HG03520 (cell line): ENCODE measurements around the gene FBXO3.

Experiments
- ATAC-seq: cut with Tn5 transposase; IDR thresholded peaks from one replicate; pipeline ENCODE4 v1.9.1; 2021; ENCODE audit warnings: mild to moderate bottlenecking, moderate library complexity; ENCODE audit not compliant: unreplicated experiment

Gene FBXO3

GRCh38 chr11:33704240-33705002, 69.9 kb downstream of the FBXO3 start:
- no peak for ATAC-seq

- ATAC-seq = no peak
These were observed 70.5 kb downstream of the FBXO3 start for GRCh38 chr11:33703788-33704187.

- ATAC-seq = no peak
These were observed 71.1 kb downstream of the FBXO3 start for GRCh38 chr11:33703234-33703633.

GRCh38 chr11:33701302-33702230, 72.8 kb downstream of the FBXO3 start:
- no peak for ATAC-seq

GRCh38 chr11:33700502-33701271, 73.6 kb downstream of the FBXO3 start, which contains the start of gene C11orf91:
C11orf91 (minus strand) TSS chr11:33700826; CDS start chr11:33700740, 86 bp downstream.
- ATAC-seq = peak; percentile 84

DNA sequence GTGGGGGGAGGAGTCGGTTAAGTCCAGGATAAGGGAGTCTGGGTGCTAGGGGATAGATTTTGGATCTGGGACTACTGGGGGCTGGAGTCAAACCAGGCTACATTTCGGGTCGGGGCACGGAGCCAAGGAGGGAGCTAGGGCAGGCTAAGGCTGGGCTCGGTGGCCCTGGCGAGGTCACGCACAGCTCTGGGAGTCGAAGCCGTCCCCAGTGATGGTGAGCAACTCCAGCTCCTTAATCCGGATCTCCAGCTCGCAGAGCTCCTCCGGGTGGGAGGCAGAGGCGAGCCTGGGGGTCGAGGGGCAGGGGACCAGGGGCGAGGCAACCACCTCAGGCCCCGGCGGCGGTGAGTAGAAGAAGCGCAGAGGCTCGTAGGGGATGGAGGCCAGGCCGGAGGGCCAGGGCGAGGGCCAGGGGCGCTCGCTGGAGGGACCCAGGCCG, 74.2 kb downstream of the FBXO3 start:
- ATAC-seq = no peak

DNA sequence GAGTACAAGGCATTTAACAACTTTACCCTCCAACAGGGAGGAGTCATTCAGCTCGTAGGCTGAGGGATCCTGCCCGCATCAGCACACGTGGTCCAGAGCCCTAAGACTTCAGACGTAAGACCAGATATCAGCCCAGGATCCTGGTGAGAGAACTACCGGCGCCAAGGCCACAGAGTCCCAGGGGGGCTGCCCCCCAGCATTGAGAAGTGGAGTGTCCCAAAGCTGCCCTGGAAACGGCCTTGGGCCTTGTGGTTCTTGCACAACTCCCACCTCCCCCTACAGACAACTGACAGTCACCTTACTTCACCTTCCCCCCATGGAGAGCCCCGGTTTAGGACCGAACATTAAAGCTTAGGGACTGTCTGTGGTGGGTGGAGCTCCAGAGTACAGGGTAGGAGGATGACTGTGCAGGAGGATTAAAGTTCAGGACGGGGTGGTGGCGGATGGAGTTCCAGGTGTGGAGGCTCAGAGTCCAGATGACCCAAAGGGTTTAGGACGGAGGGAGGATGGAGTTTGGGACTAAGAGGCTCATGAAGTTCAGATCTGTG, 74.7 kb downstream of the FBXO3 start:
- no peak for ATAC-seq

- ATAC-seq = no peak
These were observed 75.4 kb downstream of the FBXO3 start for GRCh38 chr11:33698921-33699320.

DNA sequence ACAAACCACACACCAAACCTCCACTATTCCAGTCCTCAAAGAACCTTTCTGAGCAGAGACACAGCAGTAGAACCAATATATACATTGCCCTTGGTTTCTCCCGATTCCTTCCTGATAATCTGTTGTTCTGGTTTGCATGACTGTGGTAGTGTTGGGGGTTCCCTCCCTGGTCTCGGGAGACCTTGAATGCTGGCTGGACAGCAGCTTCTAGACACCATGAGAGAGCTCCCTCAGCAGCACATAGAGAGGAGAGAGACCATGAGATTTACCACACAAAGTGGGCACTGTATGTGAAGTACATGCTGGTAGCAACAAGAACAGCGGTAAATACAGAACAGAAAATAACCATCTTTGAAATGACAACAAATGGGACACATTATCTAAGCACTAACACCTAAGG, 76.3 kb downstream of the FBXO3 start:
- no peak for ATAC-seq

GRCh38 chr11:33696931-33697638, 77.2 kb downstream of the FBXO3 start:
- ATAC-seq = no peak

DNA sequence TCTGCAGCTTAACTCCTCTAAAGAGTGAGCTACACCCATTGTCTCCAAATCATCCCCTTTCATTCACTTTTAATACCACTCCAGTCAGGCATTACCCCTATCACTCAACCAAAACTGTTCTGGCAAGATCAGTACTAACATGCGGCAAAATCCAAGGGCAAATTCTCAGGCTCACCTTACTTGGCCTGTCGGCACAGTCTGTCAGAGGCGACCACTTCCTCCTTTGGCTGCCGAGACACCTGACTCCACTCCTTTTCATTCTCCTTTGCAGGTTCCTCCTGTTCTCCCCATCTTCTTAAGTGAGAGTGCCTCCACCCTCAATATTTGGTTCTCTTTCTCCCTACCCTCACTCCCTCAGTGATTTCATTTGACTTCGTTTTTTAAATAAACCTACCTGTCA, 77.9 kb downstream of the FBXO3 start:
- no peak for ATAC-seq

GRCh38 chr11:33695051-33695566, 79.2 kb downstream of the FBXO3 start:
- ATAC-seq = no peak

GRCh38 chr11:33694346-33695050, 79.8 kb downstream of the FBXO3 start:
- no peak for ATAC-seq

DNA sequence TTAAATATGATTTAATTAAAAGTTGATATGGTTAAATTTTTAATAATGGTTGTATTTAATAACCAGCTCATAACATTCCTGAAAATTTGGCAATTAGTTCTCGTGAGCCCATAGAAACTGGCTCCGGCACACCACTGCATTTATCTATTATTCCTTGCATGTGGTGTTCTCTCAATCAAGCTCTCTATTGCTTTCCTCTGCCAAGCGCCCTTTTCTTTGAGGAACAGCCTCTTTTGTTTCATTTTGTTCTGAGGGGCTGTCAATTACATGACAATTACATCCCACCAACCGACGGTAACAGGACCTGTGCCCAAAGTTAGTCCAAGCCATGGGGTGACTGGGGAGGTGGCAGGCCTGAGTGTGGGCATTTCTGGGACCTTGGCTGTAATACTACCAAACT, 81.8 kb downstream of the FBXO3 start:
- no peak for ATAC-seq

- ATAC-seq = no peak
These were observed 82.3 kb downstream of the FBXO3 start for GRCh38 chr11:33692013-33692504.

DNA sequence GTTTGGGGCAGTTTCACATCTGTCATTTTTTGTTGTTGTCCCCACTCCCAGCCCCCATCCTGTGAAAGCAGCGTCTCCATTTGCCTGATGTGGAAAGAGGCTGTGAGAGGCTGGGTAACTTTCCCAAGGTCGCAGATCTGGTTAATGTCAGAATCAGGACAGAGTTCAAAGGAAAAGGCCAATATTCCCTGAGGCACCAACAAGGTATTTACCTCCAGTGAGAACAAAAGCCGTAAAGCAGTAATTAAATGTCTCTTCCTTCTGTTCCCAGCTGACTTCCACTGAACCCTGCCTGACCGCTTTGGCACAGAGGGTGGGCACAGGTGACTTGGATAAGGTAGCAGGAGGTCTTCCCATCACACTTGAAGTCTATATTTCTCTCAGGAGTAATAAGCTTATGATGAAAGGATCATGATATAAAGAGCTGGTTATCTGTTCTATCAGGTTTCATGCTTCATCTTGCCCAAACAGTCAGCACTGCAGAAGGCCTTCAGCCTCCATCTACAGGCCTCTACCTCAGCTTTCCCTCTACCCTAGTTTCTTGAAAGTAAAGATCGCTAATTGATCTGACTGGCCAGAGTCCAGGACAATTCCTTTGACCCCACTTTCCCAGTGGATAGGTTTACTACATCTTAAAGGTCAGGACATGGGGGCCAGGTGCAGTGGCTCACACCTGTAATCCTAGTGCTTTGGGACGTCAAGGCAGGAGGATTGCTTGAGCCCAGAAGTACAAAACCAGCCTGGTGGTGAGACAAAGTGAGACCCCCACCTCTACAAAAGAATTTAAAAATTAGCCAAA, 83.1 kb downstream of the FBXO3 start:
- no peak for ATAC-seq
